ENCODE results near the gene GLYR1. TPM values are rescaled to one million over a fixed set of nuclear protein-coding genes. Genes with fewer than 3 reads are reported as not detected.

The GLYR1 gene
- total and polyA plus RNA-seq, 10 of the 15 experiments (the other 5 are each of a cell fraction or from before 2014, with no cell fraction given): 7.3 to 90.2 (median 57.2) TPM

GRCh38 chr16:4873091-4873490 is 26.0 kb upstream of the GLYR1 start:
- Histone ChIP-seq H3K4me2 (ENCODE audit: control insufficient read depth, insufficient read depth) (no peak overlapping the region), H3K9me3 (replicated peaks; ENCODE audit: control insufficient read depth, insufficient read depth, low read length) (no peaks in the 10 kb centered on the region), H3K27me3 (replicated peaks in 1 of 2; ENCODE audit: control insufficient read depth in 2 of 2, insufficient read depth in 2 of 2, low read length in 1 of 2) (no peaks in the 10 kb centered on the region), H3K4me1 (ENCODE audit: control insufficient read depth, insufficient read depth, low read length) (no peaks in the 10 kb centered on the region), H3K9ac (ENCODE audit: control insufficient read depth, insufficient read depth, low read length) (no peak overlapping the region), H2AFZ (ENCODE audit: control insufficient read depth, low read depth, low read length) (no peak overlapping the region), H3K36me3 (ENCODE audit: control insufficient read depth in 2 of 2, insufficient read depth in 2 of 2, low read length in 1 of 2) (peaks cover 45 to 59% of the 10 kb centered on the region in 2 experiments), H4K20me1 (ENCODE audit: control insufficient read depth, insufficient read depth) (no peaks in the 10 kb centered on the region), H3K4me3 (no peak overlapping the region), H3K27ac (ENCODE audit: control insufficient read depth, insufficient read depth) (no peak overlapping the region), H3K79me2 (ENCODE audit: control insufficient read depth, insufficient read depth, low read length) (no peaks in the 10 kb centered on the region)
- in situ Hi-C loops (cut with MboI) (no loop called here), intact Hi-C loops (cut with micrococcal nuclease; ENCODE audit: unreplicated experiment) (no loop called here)
- 94% methylated on average over 3 of the region's 3 CpGs for WGBS (ENCODE audit: insufficient coverage, insufficient replicate concordance, low lambda C conversion rate, missing lambda C conversion rate)
- RAD21 ChIA-PET (ENCODE audit: unreplicated experiment): no interaction called here
- SMC1A ChIA-PET (ENCODE audit: uncharacterized antibody, unreplicated experiment): no interaction called here
- POLR2A ChIA-PET: no interaction called here
- FAIRE-seq: no peak
- no peak for DNase-seq (ENCODE audit: low read depth, low spot score)
- BruUV-seq (replicated peaks): no TSS peak
- CTCF ChIA-PET: no interaction called here
- ATAC-seq: no peak
- TF ChIP-seq MTA2 (IDR thresholded peaks at IDR 0.05; ENCODE audit: low read depth): no peak
- no peak for TF ChIP-seq PAX5 (IDR thresholded peaks at IDR 0.05; ENCODE audit: borderline replicate concordance, low read depth, low read length)

- DNase-seq (ENCODE audit: low read depth, low spot score) (no peak), FAIRE-seq (no peak), ATAC-seq (no peak)
- TF ChIP-seq E2F8 (IDR thresholded peaks at IDR 0.05; ENCODE audit: low read depth, partially characterized antibody) (no peak), IKZF1 (conservative IDR thresholded peaks at IDR 0.05) (no peak), RBBP5 (conservative IDR thresholded peaks at IDR 0.05) (no peak), EGR1 (IDR thresholded peaks at IDR 0.05; ENCODE audit: borderline replicate concordance in 1 of 2, low read depth in 2 of 2, low read length in 2 of 2) (no peak), NR2C2 (IDR thresholded peaks at IDR 0.05; ENCODE audit: borderline replicate concordance, control insufficient read depth, insufficient read length, low read depth) (no peak), EED (IDR thresholded peaks at IDR 0.05; ENCODE audit: low read depth) (no peak), PAX8 (IDR thresholded peaks at IDR 0.05) (no peak), PBX3 (IDR thresholded peaks at IDR 0.05; ENCODE audit: insufficient replicate concordance, low read depth, low read length) (no peak), NFIC (IDR thresholded peaks at IDR 0.05; ENCODE audit: low read depth, low read length) (no peak), ATF2 (IDR thresholded peaks at IDR 0.05; ENCODE audit: low read length) (no peak)
- ChIA-PET SMC1A (ENCODE audit: uncharacterized antibody, unreplicated experiment) (no interaction called here), CTCF (no interaction called here), POLR2A (no interaction called here), RAD21 (ENCODE audit: unreplicated experiment) (no interaction called here)
- Histone ChIP-seq H3K27me3 (replicated peaks in 1 of 2; ENCODE audit: control insufficient read depth in 2 of 2, insufficient read depth in 2 of 2, low read length in 1 of 2) (no peaks in the 10 kb centered on the region), H3K4me2 (ENCODE audit: control insufficient read depth, insufficient read depth) (no peak overlapping the region), H4K20me1 (ENCODE audit: control insufficient read depth, insufficient read depth) (no peaks in the 10 kb centered on the region; the same call in 1 of the 2 replicates), H3K9me3 (replicated peaks; ENCODE audit: control insufficient read depth, insufficient read depth, low read length) (no peaks in the 10 kb centered on the region), H3K36me3 (ENCODE audit: control insufficient read depth in 2 of 2, insufficient read depth in 2 of 2, low read length in 1 of 2) (peaks cover 39 to 50% of the 10 kb centered on the region in 2 experiments), H3K27ac (ENCODE audit: control insufficient read depth, insufficient read depth) (no peak overlapping the region), H2AFZ (ENCODE audit: control insufficient read depth, low read depth, low read length) (no peak overlapping the region), H3K4me1 (ENCODE audit: control insufficient read depth, insufficient read depth, low read length) (no peaks in the 10 kb centered on the region), H3K4me3 (no peak overlapping the region), H3K9ac (ENCODE audit: control insufficient read depth, insufficient read depth, low read length) (no peak overlapping the region), H3K79me2 (ENCODE audit: control insufficient read depth, insufficient read depth, low read length) (no peaks in the 10 kb centered on the region)
- BruUV-seq (replicated peaks): no TSS peak
- WGBS (ENCODE audit: insufficient coverage, insufficient replicate concordance, low lambda C conversion rate, missing lambda C conversion rate): 96% methylated on average over 4 of the region's 4 CpGs
- intact Hi-C loops (cut with micrococcal nuclease; ENCODE audit: unreplicated experiment) (no loop called here), in situ Hi-C loops (cut with MboI) (no loop called here)
Measured at GRCh38 chr16:4871071-4871470, 24.0 kb upstream of the GLYR1 start.
